Stimulated activated CD4-positive, alpha-beta T cell treated with anti-CD3 and anti-CD28 coated beads, Interleukin-4, amount 100 ng/mL, for 4 hours (primary cell): ENCODE data around the gene PRSS3.
"Not testable (repeated sequence)": the region's sequence is repeated elsewhere in the genome, so short reads cannot be mapped to it uniquely, and the experiment has no call there.

Experiments used
- DNase-seq, 2 experiments: peaks; one replicate each; pipeline ENCODE4 v3.0.0-alpha.2; 2020

Gene PRSS3

GRCh38 chr9:33818847-33819500, 23.6 kb downstream of the PRSS3 start:
- no peak for DNase-seq

- DNase-seq: no peak
Measured at GRCh38 chr9:33820231-33820745, 24.9 kb downstream of the PRSS3 start.

GRCh38 chr9:33823801-33824200, 28.4 kb downstream of the PRSS3 start:
- DNase-seq: no peak

GRCh38 chr9:33827285-33827684, 31.9 kb downstream of the PRSS3 start:
- not testable (repeated sequence) for DNase-seq

GRCh38 chr9:33829641-33830230, 34.4 kb downstream of the PRSS3 start:
- not testable (repeated sequence) for DNase-seq

GRCh38 chr9:33835625-33836260, 40.4 kb downstream of the PRSS3 start:
- DNase-seq: no peak

- DNase-seq: not testable (repeated sequence)
Measured at GRCh38 chr9:33836261-33836660, 40.9 kb downstream of the PRSS3 start.

GRCh38 chr9:33837138-33837537, 41.8 kb downstream of the PRSS3 start:
- no peak for DNase-seq

GRCh38 chr9:33840381-33840780, 45.0 kb downstream of the PRSS3 start:
- DNase-seq: no peak

GRCh38 chr9:33843312-33843961, 48.1 kb downstream of the PRSS3 start:
- no peak for DNase-seq

- no peak for DNase-seq
Measured at GRCh38 chr9:33846231-33846630, 50.9 kb downstream of the PRSS3 start.

- not testable (repeated sequence) for DNase-seq
Measured at GRCh38 chr9:33847894-33848205, 52.5 kb downstream of the PRSS3 start.
